Mesodermal cell (in vitro differentiated cells): ENCODE measurements around the gene ARMC9.
"Not testable (repeated sequence)": the region's sequence is repeated elsewhere in the genome, so short reads cannot be mapped to it uniquely, and the experiment has no call there.

Experiments
- H3K27ac ChIP-seq: 2 replicates; pipeline ENCODE4 v1.7.0; 2013; ENCODE audit warnings: mild to moderate bottlenecking, low read depth, low read length, moderate library complexity; ENCODE audit not compliant: severe bottlenecking
- H3K36me3 ChIP-seq: 2 replicates; pipeline ENCODE4 v1.7.1; 2013; ENCODE audit warnings: mild to moderate bottlenecking, low read length, moderate library complexity; ENCODE audit not compliant: control insufficient read depth, insufficient read depth
- H3K4me1 ChIP-seq: one replicate; pipeline ENCODE4 v1.7.1; 2013; ENCODE audit warnings: mild to moderate bottlenecking, low read length; ENCODE audit not compliant: insufficient read depth, control insufficient read depth, poor library complexity, severe bottlenecking
- H3K4me3 ChIP-seq: 2 replicates; pipeline ENCODE4 v1.7.0; 2013; ENCODE audit warnings: low read length, control low read depth, mild to moderate bottlenecking; ENCODE audit not compliant: insufficient read depth, poor library complexity, severe bottlenecking; ENCODE audit errors: extremely low read depth
- H3K9me3 ChIP-seq: 2 replicates; pipeline ENCODE4 v1.7.1; 2013; ENCODE audit warnings: mild to moderate bottlenecking, low read length, moderate library complexity; ENCODE audit not compliant: control insufficient read depth
- WGBS, 2 experiments: methylation state at CpG; one replicate each; pipeline ENCODE4 v1.1.5; 2013; ENCODE audit warnings: missing lambda C conversion rate in 2 of 2; ENCODE audit not compliant: insufficient coverage in 2 of 2; 5-methylcytosine and 5-hydroxymethylcytosine counted together

Gene ARMC9

DNA sequence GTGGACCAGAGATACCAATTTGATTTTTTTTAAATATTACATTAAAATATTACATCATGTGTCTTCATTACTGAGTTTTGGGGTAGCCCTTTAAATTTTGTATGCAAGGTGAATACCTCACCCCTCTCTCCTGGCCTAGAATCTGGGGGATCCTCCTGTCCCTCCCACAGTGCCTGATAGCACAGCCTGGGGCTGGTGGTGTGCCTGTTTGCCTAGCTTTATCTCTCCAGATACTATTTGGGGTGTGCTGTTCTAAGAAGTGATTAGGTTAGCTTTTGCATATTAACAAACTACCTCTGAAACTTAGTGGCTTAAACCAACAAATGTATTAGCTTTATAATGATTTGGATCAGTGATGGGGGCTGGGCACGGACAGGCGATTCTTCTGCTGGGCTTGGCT is 176.3 kb downstream of the ARMC9 start:
- Histone ChIP-seq H3K4me3 (no peak overlapping the region), H3K9me3 (no peaks in the 10 kb centered on the region), H3K4me1 (peaks cover 12% of the 10 kb centered on the region), H3K36me3 (no peaks in the 10 kb centered on the region), H3K27ac (no peak overlapping the region)
- WGBS, 2 experiments: 94% methylated on average over 2 of the region's 2 CpGs; no CpG with 5 or more reads in 1 of the 2 experiments

- H3K27ac ChIP-seq, H3K4me3 ChIP-seq, H3K36me3 ChIP-seq, H3K9me3 ChIP-seq: not testable (repeated sequence)
- 28 to 37% methylated on average over 6 to 9 of the region's 11 CpGs for WGBS, 2 experiments
- peaks cover 15% of the 10 kb centered on the region for H3K4me1 ChIP-seq
Observed at GRCh38 chr2:231375994-231376615, 177.7 kb downstream of the ARMC9 start.

- H3K9me3 ChIP-seq: no peaks in the 10 kb centered on the region
- peaks cover 15% of the 10 kb centered on the region for H3K4me1 ChIP-seq
- H3K4me3 ChIP-seq: no peak overlapping the region
- no peaks in the 10 kb centered on the region for H3K36me3 ChIP-seq
- 33 to 36% methylated on average over 5 to 7 of the region's 8 CpGs for WGBS, 2 experiments
- H3K27ac ChIP-seq: no peak overlapping the region
Observed at GRCh38 chr2:231376857-231377256, 178.4 kb downstream of the ARMC9 start.

DNA sequence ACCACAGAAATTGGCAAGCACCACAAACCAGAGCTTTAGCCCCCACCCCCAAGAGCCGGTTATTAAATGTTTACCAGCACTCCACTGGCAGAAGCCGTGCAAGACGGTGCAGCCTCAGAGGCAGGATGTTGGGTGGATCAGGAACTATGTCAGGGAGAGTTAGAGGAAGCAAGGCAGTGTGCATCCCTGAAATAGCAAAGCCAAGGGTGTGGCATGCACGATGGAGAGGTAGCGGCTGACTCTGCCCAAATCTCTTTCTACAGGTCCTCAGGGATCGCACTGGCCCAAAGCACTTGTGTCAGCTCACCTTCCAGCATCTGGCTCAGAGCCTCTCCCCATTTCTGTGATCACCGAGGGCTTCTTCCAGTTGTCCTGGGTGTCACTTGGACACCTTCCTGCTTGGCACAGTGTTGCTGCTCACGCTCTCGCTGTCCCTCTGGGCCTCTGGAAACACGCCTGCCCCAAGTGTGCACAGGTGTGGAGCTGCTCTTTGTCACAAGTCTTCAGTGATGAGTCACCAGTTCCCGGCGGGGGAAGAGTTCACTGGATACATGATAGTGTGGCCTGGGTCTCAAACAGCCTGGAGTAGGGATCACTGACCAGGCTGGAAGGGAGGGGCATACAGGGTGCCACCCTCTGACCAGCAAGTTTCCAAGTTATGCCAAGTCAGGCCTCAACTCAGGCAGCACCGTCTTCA is 179.7 kb downstream of the ARMC9 start:
- Histone ChIP-seq H3K36me3 (no peaks in the 10 kb centered on the region), H3K27ac (no peak overlapping the region), H3K4me1 (peaks cover 15% of the 10 kb centered on the region), H3K9me3 (no peaks in the 10 kb centered on the region), H3K4me3 (no peak overlapping the region)
- WGBS, 2 experiments: 89 to 94% methylated on average over 11 to 12 of the region's 13 CpGs

- peaks cover 15% of the 10 kb centered on the region for H3K4me1 ChIP-seq
- WGBS, 2 experiments: 86 to 89% methylated on average over 14 of the region's 21 CpGs
Observed at GRCh38 chr2:231379266-231380215, 181.1 kb downstream of the ARMC9 start.

DNA sequence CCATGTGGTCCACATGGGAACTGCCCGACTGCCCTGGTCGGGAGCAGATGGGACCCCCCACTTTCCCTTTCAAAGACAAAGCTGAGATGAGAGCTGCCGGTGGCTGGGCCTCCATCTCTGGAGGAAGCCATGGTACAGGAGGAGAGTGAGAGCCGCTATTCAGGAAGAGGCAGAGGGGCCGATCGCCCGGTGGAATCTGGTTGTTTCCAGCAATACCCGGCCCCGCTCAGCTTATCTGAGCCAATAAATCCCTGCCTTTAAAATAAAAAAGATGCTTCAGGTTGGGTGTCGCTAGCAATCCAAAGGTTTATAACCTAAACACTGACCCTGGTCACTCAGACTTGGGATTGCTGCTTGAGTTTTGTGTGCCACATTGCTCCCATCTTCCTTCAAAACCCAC is 181.9 kb downstream of the ARMC9 start:
- WGBS, 2 experiments: 94 to 96% methylated on average over 8 of the region's 10 CpGs
- Histone ChIP-seq H3K4me3 (no peak overlapping the region), H3K4me1 (peaks cover 15% of the 10 kb centered on the region), H3K36me3 (no peaks in the 10 kb centered on the region), H3K27ac (no peak overlapping the region), H3K9me3 (peaks cover 8% of the 10 kb centered on the region)

More at GRCh38 chr2:231379266-231380215, 181.1 kb downstream of the ARMC9 start:
- peaks cover 2% of the 10 kb centered on the region for H3K9me3 ChIP-seq
- H3K36me3 ChIP-seq: no peaks in the 10 kb centered on the region
- H3K4me3 ChIP-seq: no peak overlapping the region
- H3K27ac ChIP-seq: peak overlapping the region; percentile 10

DNA sequence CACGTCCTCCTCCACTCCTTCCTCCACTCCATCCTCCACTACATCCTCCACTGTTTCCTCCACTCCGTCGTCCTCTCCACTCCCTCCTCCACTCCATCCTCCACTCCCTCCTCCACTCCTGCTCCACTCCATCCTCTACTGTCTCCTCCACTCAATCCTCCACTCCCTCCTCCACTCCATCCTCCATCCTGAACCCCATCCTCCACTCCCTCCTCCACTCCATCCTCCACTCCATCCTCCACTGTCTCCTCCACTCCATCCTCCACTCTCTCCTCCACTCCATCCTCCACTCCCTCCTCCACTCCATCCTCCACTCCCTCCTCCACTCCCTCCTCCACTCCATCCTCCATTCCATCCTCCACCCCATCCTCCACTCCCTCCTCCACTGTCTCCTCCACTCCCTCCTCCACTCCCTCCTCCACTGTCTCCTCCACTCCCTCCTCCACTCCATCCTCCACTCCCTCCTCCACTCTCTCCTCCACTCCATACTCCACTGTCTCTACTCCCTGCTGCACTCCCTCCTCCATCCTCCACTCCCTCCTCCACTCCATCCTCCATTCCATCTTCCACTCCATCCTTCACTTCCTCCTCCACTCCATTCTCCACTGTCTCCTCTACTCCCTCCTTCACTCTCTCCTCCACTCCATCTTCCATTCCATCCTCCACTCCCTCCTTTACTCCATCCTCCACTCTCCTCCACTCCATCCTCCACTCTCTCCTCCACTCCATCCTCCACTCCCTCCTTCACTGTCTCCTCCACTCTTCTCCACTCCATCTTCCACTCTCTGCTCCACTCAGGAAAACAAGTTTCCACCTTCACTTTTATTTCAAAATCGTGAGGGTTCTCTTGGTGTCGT is 182.8 kb downstream of the ARMC9 start:
- Histone ChIP-seq H3K4me3 (no peak overlapping the region), H3K27ac (no peak overlapping the region), H3K9me3 (peaks cover 8% of the 10 kb centered on the region), H3K4me1 (peaks cover 15% of the 10 kb centered on the region), H3K36me3 (no peaks in the 10 kb centered on the region)
- 94 to 95% methylated on average over 3 to 5 of the region's 5 CpGs for WGBS, 2 experiments

DNA sequence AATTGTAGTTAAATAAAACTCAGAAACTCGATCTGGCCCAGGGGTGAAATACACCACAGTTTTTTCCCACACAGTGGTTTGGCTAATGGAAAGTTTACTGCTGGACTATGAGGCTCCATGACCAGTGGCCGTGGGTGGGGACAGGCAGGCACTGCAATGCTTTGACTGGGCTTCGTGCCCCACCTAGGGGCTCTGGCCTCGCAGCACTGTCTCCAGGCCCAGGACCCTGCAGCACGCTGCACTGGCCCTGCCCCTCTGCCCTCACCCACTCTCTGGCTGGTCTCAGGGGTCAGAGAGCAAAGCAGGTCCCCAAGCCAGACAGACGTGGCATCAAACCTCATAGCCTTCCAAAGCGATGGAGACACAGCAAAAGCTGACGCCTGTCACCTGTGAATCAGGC is 183.7 kb downstream of the ARMC9 start:
- H3K36me3 ChIP-seq: no peaks in the 10 kb centered on the region
- peaks cover 8% of the 10 kb centered on the region for H3K9me3 ChIP-seq
- H3K4me1 ChIP-seq: peaks cover 15% of the 10 kb centered on the region
- WGBS, 2 experiments: 91 to 96% methylated on average over 7 to 8 of the region's 8 CpGs
- H3K27ac ChIP-seq: no peak overlapping the region
- no peak overlapping the region for H3K4me3 ChIP-seq

GRCh38 chr2:231383416-231384108 is 185.1 kb downstream of the ARMC9 start:
- 89 to 97% methylated on average over 9 to 10 of the region's 15 CpGs for WGBS, 2 experiments
- Histone ChIP-seq H3K4me3 (no peak overlapping the region), H3K36me3 (no peaks in the 10 kb centered on the region), H3K9me3 (peaks cover 8% of the 10 kb centered on the region), H3K27ac (no peak overlapping the region), H3K4me1 (peaks cover 14% of the 10 kb centered on the region)
